HG02938 (cell line): ENCODE results near the gene BTBD7.

ENCODE experiments used
- ATAC-seq: cut with Tn5 transposase; IDR thresholded peaks from one replicate; pipeline ENCODE4 v1.9.1; 2021; ENCODE audit warnings: mild to moderate bottlenecking, moderate library complexity; ENCODE audit not compliant: unreplicated experiment

The BTBD7 gene

GRCh38 chr14:93206793-93207467 lies 125.9 kb downstream of the BTBD7 start, which contains the start of the genes GON7 and UBR7:
GON7 (minus strand) TSS chr14:93207065; CDS start chr14:93207037, 28 bp downstream.
UBR7 (plus strand) TSS chr14:93207256; CDS start chr14:93207292, 36 bp downstream.
- ATAC-seq, result peak; percentile 73

DNA sequence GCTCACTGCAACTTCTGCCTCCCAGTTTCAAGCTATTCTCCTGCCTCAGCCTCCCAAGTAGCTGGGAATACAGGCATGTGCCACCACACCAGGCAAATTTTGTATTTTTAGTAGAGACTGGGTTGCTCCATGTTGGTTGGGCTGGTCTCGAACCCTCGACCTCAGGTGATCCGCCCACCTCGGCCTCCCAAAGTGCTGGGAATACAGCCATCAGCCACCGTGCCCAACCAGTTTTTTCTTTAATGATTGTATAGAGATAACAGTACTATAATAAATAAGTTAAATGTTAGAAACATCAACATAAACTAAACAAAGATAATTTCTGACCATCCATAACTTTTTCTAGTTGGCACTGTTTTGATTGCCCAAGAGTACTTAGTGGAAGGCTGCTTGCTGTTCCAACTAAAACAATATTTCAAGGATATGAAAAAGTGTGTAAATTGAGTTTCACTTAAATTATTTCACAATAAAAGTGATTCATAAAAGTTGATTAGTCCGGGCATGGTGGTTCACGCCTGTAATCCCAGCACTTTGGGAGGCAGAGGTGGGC lies 131.6 kb downstream of the BTBD7 start:
- no peak for ATAC-seq

DNA sequence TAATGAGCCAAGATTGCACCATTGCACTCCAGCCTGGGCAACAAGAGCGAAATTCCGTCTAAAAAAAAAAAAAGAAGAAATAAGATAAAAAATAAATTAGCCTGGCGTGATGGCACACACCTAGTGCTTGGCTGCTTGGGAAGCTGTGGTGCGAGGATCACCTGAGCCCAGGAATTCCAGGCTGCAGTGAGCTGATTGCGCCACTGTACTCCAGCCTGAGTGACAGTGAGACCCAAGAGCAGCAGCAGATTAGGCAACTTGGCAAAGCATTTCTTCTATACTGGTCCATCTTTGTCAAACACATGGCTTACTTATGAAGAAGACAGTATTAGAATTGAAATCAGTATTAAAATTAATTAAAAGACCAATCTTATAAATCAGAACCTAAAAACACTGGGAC lies 132.3 kb downstream of the BTBD7 start:
- no peak for ATAC-seq

- ATAC-seq, result no peak
These were observed 133.8 kb downstream of the BTBD7 start for GRCh38 chr14:93199031-93199430.

GRCh38 chr14:93195316-93195999 lies 137.4 kb downstream of the BTBD7 start:
- ATAC-seq, result no peak
